HCEC 1CT (cell line): ENCODE data around the gene AUTS2.

Experiments
- DNase-seq: peaks from one replicate; pipeline ENCODE4 v3.0.0-alpha.2; 2017

AUTS2 gene

DNA sequence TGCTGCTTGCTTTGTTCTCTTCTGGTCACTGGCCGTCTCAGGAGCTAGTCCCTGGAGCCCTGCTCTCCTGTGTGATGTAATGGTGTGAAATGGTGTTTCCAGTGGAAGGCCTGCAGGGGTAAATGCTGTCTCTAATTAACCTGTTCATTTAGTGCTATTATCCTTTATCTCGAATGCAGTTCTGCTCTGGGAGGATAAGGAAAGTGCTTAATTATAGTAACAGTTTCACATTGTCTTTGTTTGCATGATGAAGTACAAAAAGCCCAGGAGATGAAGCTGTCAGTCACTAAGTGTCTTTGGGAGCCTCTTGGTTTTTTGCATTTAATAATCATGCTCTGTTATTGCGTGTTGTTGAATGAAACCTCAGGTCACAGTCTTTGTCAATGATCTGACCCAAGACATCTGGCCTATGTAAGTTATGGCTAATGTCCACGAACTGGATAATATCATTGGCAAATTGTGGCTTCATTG, 778.3 kb downstream of the AUTS2 start:
- DNase-seq: no peak

GRCh38 chr7:70377957-70378356, 779.7 kb downstream of the AUTS2 start:
- DNase-seq: no peak

DNA sequence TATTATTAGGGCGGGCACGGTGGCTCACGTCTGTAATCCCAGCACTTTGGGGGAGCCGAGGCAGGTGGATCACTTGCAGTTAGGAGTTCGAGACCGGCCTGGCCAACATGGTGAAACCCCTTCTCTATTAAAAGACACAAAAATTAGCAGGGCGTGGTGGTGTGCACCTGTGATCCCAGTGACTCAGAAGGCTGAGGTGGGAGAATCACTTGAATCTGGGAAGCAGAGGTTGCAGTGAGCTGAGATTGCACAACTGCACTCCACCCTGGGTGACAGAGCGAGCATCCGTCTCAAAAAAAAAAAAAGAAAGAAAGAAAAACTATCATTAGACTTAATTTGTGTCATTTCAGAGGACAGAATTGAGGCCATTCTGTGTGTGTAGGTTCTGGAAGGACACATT, 780.9 kb downstream of the AUTS2 start:
- DNase-seq: no peak

- no peak for DNase-seq
Observed at GRCh38 chr7:70380421-70381015, 782.2 kb downstream of the AUTS2 start.

DNA sequence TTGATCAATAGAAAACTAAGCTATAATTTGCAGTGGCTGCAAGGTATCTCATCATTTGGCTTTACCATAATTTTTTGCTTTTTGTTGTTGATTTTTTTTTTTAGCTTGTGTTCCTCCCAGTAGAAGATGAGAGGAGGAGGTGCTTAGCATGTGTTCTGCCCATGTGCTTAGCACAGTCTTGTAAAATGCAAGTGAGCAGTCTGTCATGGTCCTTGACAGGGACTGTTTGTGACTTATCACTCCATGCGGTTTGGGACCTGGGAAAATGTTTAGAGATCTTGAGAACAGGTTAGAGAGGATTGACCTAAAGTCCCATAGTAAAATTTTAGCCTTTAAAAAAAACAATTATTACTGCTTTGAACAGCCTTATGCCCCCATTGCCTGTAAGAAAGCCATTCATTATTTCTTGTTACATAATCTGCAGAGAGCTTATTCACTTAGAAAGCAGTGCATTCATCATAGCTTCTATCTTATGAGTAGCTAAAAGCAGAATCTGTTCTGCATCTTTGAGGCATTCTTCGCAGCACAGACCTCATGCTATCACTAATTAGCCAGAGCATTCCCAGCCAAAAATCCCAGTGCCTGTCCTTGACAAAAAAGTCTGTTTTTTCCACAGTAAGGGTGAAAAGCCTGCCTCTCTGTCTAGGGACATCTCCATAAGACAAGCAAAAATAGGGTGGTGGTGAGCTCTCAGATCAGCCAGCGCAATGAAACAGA, 784.9 kb downstream of the AUTS2 start:
- no peak for DNase-seq

- no peak for DNase-seq
Observed at GRCh38 chr7:70384024-70384423, 785.7 kb downstream of the AUTS2 start.

DNA sequence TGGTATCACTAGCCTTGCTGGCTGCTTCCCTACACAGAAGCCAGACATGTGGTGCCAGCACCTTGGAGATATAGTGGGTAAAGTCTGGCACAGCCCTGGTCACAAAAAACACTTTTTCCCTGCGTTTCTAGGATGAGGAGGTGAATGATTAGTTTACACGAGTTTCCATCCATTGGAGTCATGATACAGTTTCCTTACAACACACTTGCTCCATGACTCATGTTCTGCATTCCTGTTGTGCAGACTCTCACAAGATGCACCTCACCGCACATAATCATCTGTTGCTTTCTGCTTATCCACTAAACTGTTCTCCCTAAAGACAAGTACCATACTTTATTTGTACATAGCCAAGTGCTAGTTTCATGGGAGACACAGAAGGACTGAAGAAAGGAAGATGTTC, 786.6 kb downstream of the AUTS2 start:
- no peak for DNase-seq

DNA sequence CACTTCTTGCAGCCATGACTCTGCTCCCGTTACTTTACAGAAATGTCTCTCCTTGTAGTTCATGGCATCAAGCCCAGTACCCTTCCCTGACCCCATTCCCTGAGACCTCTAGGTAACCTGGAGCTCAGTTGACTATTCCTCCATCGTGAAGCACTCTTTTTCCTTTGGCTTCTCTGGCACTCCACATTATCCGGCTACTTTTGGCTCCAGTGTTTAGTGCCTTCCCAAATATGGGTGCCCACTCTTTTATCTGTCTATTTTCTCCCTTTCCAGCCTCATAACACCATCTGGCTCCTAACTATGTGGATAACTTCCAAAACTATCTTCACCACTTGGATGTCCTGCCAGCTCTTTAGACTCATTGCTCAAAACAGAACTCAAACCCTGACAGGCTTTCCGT, 788.9 kb downstream of the AUTS2 start:
- no peak for DNase-seq

GRCh38 chr7:70389531-70390151, 791.4 kb downstream of the AUTS2 start:
- no peak for DNase-seq

DNA sequence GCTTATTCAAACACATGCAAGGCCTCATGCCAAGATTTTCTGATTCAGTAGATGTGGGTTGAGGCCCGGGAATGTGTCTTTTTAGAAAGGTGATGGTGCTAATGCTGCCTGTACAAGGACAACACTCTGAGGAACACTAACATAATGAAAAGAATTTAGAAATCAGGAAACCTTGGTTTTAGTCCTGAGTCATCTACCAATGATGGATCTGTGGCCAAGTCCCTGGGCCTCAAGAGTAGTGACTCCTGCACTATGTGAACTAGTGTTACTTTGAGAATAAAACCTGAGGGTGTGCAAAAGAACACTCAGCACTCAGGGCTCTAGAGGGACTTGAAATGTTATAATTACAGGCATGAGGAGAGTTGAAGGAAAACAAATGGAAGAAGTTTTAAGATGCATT, 792.0 kb downstream of the AUTS2 start:
- DNase-seq: no peak

DNA sequence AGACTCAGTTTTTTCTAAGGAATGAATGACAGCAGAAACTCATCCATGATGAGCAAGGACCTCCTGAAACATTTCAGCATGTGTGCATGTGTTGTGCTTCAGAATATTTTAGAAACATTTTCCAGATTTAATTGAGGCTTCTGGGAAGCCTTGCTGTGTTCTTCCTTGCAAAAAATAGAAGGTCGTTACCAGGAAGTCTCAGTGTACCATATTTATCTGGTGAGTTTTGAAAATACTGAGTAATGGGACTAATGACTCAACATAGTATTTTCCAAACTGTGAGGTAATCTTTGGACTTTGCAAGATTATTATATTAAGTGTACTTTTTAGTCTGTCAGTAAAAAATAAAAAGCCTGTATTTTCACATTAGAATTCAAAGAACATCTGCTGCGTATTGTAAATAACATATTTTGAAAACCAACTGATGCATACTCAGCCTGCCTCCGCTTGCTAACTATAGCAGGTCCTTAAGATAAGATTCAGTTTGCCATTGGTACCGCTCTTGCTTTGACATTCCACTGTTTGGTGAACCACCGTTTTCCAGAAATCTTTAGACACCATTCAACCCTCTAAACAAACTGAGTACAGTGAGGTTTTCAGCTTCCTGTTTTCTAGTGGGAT, 794.1 kb downstream of the AUTS2 start:
- no peak for DNase-seq

DNA sequence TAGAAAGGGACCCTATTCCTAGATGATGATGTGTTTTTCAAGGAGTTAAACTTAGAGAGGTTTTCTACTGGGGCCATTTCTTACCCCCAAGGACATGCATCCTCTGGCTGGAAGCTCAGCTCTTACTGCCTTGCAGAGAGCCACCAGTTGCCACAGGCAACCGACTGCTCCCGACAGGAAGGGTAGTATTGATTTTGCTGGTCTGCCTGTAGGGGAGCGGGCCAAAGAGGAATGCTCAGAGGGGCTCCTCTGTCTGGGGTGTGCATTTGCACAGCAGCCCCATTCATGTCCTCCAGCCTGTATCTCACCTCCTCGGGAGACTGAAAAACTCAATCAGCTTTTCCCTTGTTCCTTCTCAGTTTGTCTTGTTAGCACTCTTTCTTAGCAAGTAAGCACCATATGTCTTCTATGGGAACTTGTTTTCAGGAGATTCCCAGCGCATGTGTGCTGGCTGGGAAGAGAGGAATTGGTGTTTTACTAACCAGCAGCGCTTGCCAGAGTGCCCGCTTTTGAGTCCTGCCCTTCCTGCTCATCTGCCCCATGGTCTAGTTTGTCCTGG, 794.7 kb downstream of the AUTS2 start:
- DNase-seq: no peak

DNA sequence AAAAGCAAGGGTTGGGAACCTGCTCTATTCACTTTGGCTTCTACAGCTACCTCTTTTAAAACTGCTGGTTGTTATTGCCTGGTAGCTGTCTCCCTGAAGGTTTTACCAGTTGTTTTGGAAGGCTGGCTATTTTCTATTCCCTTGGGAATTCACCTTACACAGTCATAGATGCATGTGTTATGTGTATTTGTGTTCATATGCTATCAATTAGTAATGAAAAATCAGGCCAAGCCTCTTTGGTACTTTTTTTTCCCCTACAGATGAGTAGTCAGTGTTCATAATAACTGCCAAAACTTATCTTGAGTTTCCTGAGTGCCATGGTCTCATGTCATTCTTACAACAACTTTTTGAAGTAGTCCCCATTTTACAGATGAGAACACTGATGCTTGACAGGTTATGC, 795.7 kb downstream of the AUTS2 start:
- no peak for DNase-seq

GRCh38 chr7:70400829-70401380, 802.6 kb downstream of the AUTS2 start:
- DNase-seq: no peak

- DNase-seq: no peak
Observed at GRCh38 chr7:70402069-70402468, 803.8 kb downstream of the AUTS2 start.

DNA sequence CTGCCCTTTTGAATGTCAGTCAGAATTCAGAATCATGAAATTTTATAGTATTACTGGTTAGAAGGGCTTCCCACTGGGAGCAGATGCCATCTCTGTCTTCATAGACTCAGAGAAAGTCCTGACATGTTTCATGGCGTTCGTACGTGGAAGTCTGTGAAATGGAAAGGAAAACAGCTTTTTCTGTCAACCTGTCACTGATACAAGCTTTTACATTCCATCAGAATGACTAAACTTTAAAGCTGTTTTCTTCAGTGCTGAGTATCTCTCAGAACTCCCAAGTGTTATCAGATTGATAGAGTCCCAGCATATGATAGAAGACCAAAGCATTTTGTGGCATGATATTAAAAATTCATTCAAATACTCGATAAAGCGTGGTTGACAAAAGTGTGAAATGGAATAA, 807.0 kb downstream of the AUTS2 start:
- DNase-seq: no peak

- no peak for DNase-seq
Observed at GRCh38 chr7:70406186-70406949, 808.1 kb downstream of the AUTS2 start.

GRCh38 chr7:70406950-70407209, 808.6 kb downstream of the AUTS2 start:
- no peak for DNase-seq

- no peak for DNase-seq
Observed at GRCh38 chr7:70408477-70408876, 810.2 kb downstream of the AUTS2 start.

DNA sequence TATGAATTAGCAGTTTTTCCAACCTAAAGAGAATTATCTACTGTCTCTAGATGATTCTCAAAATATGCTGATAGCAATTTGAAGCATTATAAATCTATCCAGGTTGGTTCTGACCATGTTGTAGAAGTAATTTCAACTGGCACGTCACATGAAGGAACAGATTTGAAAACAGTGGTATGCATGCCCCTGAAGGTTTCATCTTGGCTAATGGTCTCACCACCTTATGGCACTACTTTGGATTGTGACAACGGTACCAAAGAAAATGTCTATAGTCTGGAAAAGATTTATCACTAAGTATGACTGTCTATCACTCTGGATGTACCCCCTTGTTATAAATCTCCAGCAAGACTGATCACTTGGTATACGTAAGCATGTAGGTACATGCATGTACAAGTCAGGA, 810.6 kb downstream of the AUTS2 start:
- DNase-seq: no peak

- DNase-seq: no peak
Observed at GRCh38 chr7:70410134-70410750, 812.0 kb downstream of the AUTS2 start.

GRCh38 chr7:70414368-70414767, 816.1 kb downstream of the AUTS2 start:
- DNase-seq: no peak
